Measurements from ENCODE around the gene PRSS37. TPM values are rescaled to one million over a fixed set of nuclear protein-coding genes. Genes with fewer than 3 reads are reported as not detected.

PRSS37 gene
- total RNA-seq, 1 experiment from 2014 or later = not detected

DNA sequence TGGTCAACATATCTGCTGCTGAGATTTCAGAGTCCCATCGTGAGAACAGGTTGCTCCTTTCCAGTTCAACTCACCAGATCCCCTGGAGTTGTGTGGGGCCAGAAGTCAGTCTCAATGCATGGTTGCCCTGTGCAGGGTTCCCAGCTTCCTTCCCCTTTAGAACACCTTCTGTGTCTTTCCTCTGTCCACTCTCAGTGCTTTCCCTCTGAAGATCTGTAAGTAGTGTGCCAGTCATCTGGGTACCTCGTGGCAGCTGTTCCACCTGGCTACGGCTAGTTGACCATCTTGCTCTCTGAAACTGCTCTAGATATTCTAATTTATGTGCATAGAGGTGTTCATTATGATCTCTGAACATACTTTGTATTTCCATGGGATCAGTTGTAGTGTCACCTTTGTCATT is 36.1 kb upstream of the PRSS37 start:
- Mint-ChIP-seq H3K4me1 (peaks cover 23% of the 10 kb centered on the region), H3K9me3 (0 out of 2 replicates have a peak, but pooled peaks cover 4% of the 10 kb centered on the region), H3K27me3 (ENCODE audit: low read depth) (no peaks in the 10 kb centered on the region; the same call in 1 of the 2 replicates), H3K4me3 (no peak overlapping the region), H3K36me3 (no peaks in the 10 kb centered on the region; the same call in 1 of the 2 replicates), H3K27ac (no peak overlapping the region)
- ChIA-PET POLR2A (no interaction called here), CTCF (no interaction called here)
- no peak for ATAC-seq
- TF ChIP-seq GTF2I (CRISPR knock-in tag; conservative IDR thresholded peaks at IDR 0.05) (no peak), SP1 (CRISPR knock-in tag; conservative IDR thresholded peaks at IDR 0.05) (no peak), ZNF671 (CRISPR knock-in tag; IDR thresholded peaks at IDR 0.05) (no peak), ZNF263 (CRISPR knock-in tag; IDR thresholded peaks at IDR 0.05; ENCODE audit: low read depth) (no peak), ZNF423 (CRISPR knock-in tag; IDR thresholded peaks at IDR 0.05) (no peak), OVOL2 (CRISPR knock-in tag; IDR thresholded peaks at IDR 0.05; ENCODE audit: borderline replicate concordance) (no peak), NR1H2 (CRISPR knock-in tag; IDR thresholded peaks at IDR 0.05) (no peak), SOX15 (CRISPR knock-in tag; IDR thresholded peaks at IDR 0.05) (no peak), EMX1 (CRISPR knock-in tag; IDR thresholded peaks at IDR 0.05) (no peak)
- TF ChIP-seq, protein P1, sequence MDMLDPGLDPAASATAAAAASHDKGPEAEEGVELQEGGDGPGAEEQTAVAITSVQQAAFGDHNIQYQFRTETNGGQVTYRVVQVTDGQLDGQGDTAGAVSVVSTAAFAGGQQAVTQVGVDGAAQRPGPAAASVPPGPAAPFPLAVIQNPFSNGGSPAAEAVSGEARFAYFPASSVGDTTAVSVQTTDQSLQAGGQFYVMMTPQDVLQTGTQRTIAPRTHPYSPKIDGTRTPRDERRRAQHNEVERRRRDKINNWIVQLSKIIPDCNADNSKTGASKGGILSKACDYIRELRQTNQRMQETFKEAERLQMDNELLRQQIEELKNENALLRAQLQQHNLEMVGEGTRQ (CRISPR knock-in tag; IDR thresholded peaks at IDR 0.05) = no peak
- TF ChIP-seq, protein P2, sequence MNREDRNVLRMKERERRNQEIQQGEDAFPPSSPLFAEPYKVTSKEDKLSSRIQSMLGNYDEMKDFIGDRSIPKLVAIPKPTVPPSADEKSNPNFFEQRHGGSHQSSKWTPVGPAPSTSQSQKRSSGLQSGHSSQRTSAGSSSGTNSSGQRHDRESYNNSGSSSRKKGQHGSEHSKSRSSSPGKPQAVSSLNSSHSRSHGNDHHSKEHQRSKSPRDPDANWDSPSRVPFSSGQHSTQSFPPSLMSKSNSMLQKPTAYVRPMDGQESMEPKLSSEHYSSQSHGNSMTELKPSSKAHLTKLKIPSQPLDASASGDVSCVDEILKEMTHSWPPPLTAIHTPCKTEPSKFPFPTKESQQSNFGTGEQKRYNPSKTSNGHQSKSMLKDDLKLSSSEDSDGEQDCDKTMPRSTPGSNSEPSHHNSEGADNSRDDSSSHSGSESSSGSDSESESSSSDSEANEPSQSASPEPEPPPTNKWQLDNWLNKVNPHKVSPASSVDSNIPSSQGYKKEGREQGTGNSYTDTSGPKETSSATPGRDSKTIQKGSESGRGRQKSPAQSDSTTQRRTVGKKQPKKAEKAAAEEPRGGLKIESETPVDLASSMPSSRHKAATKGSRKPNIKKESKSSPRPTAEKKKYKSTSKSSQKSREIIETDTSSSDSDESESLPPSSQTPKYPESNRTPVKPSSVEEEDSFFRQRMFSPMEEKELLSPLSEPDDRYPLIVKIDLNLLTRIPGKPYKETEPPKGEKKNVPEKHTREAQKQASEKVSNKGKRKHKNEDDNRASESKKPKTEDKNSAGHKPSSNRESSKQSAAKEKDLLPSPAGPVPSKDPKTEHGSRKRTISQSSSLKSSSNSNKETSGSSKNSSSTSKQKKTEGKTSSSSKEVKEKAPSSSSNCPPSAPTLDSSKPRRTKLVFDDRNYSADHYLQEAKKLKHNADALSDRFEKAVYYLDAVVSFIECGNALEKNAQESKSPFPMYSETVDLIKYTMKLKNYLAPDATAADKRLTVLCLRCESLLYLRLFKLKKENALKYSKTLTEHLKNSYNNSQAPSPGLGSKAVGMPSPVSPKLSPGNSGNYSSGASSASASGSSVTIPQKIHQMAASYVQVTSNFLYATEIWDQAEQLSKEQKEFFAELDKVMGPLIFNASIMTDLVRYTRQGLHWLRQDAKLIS (CRISPR knock-in tag; IDR thresholded peaks at IDR 0.05; ENCODE audit: borderline replicate concordance) = no peak
- TF ChIP-seq, protein P3, sequence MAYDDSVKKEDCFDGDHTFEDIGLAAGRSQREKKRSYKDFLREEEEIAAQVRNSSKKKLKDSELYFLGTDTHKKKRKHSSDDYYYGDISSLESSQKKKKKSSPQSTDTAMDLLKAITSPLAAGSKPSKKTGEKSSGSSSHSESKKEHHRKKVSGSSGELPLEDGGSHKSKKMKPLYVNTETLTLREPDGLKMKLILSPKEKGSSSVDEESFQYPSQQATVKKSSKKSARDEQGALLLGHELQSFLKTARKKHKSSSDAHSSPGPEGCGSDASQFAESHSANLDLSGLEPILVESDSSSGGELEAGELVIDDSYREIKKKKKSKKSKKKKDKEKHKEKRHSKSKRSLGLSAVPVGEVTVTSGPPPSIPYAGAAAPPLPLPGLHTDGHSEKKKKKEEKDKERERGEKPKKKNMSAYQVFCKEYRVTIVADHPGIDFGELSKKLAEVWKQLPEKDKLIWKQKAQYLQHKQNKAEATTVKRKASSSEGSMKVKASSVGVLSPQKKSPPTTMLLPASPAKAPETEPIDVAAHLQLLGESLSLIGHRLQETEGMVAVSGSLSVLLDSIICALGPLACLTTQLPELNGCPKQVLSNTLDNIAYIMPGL (CRISPR knock-in tag; IDR thresholded peaks at IDR 0.05) = no peak
- TF ChIP-seq, protein P4, sequence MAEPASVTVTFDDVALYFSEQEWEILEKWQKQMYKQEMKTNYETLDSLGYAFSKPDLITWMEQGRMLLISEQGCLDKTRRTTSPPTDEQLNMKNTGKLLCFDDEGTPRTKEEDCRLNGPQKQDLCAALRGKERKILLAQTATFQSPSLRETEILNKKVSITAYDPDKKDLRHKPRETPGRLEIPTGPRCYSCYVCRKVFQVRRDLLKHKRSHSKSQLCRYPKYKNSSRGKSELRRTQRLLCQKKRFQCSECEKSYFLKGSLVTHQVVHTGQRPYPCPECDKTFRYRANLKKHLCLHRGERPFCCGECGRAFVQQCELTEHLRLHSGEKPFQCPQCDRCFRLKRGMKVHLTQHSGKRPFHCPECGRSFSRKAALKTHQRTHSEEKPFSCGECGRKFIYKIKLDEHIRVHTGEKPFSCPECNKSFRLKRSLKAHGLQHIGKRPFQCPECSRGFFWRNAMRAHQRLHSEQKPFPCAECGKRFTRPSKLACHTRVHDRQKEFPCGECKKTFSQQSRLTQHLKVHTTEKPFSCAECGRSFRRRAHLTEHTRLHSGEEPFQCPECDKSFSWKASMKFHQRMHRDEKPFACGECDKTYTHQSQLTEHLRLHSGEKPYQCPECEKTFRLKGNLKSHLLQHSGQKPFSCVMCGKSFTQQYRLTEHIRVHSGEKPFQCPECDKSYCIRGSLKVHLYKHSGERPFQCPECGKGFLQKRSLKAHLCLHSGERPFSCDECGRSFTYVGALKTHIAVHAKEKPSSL (CRISPR knock-in tag; conservative IDR thresholded peaks at IDR 0.05) = no peak
- TF ChIP-seq, protein P5, sequence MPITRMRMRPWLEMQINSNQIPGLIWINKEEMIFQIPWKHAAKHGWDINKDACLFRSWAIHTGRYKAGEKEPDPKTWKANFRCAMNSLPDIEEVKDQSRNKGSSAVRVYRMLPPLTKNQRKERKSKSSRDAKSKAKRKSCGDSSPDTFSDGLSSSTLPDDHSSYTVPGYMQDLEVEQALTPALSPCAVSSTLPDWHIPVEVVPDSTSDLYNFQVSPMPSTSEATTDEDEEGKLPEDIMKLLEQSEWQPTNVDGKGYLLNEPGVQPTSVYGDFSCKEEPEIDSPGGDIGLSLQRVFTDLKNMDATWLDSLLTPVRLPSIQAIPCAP (CRISPR knock-in tag; IDR thresholded peaks at IDR 0.05) = no peak
- TF ChIP-seq, protein P6, sequence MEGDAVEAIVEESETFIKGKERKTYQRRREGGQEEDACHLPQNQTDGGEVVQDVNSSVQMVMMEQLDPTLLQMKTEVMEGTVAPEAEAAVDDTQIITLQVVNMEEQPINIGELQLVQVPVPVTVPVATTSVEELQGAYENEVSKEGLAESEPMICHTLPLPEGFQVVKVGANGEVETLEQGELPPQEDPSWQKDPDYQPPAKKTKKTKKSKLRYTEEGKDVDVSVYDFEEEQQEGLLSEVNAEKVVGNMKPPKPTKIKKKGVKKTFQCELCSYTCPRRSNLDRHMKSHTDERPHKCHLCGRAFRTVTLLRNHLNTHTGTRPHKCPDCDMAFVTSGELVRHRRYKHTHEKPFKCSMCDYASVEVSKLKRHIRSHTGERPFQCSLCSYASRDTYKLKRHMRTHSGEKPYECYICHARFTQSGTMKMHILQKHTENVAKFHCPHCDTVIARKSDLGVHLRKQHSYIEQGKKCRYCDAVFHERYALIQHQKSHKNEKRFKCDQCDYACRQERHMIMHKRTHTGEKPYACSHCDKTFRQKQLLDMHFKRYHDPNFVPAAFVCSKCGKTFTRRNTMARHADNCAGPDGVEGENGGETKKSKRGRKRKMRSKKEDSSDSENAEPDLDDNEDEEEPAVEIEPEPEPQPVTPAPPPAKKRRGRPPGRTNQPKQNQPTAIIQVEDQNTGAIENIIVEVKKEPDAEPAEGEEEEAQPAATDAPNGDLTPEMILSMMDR (IDR thresholded peaks at IDR 0.05) = no peak
- no peak for DNase-seq (ENCODE audit: low spot score)
